Adrenal gland (tissue), 12 donors: ENCODE measurements around the gene ZNF236. TPM values are rescaled to one million over a fixed set of nuclear protein-coding genes. Genes with fewer than 3 reads are reported as not detected.

Source experiments
- DNase-seq, 7 donors: peaks; one replicate each; pipeline ENCODE4 v3.0.0-alpha.2; 2019 to 2020
- H3K27ac ChIP-seq, 5 donors: fragments of 200-600 bp; sonication (generic) in 4 of 5; 1 replicate in 3 of 5; 2 replicates in 2 of 5; pipeline versions ENCODE4 v1.5.1 to v1.8.0; 2016 to 2020; ENCODE audit warnings: mild to moderate bottlenecking in 1 of 5
- H3K27me3 ChIP-seq: fragments of 200-600 bp; 2 replicates; pipeline ENCODE4 v1.8.0; 2021
- H3K36me3 ChIP-seq, 2 donors: fragments of 200-600 bp; replicated peaks in 1 of 2; 1 replicate in 1 of 2; 2 replicates in 1 of 2; pipeline versions ENCODE4 v1.5.1 to v1.8.0; 2018 to 2022
- H3K4me1 ChIP-seq, 2 donors: fragments of 200-600 bp; replicated peaks in 1 of 2; 1 replicate in 1 of 2; 2 replicates in 1 of 2; pipeline versions ENCODE4 v1.5.1 to v1.8.0; 2018 to 2021
- H3K4me3 ChIP-seq, 4 donors: fragments of 200-600 bp; sonication (generic) in 3 of 4; one replicate each; pipeline ENCODE4 v1.5.1; 2016 to 2018
- H3K9me3 ChIP-seq, 3 donors: fragments of 200-600 bp; sonication (generic) in 1 of 3; replicated peaks in 1 of 3; 1 replicate in 2 of 3; 2 replicates in 1 of 3; pipeline versions ENCODE4 v1.5.1 to v1.8.0; 2016 to 2021
- POLR2A ChIP-seq, 2 donors: fragments of 450-650 bp; IDR thresholded peaks; one replicate each; pipeline ENCODE4 v1.6.1; 2017; ENCODE audit warnings: antibody characterized with exemption in 2 of 2, mild to moderate bottlenecking in 2 of 2, moderate library complexity in 1 of 2
- WGBS, 4 donors: extraction: QIAGEN DNeasy Blood & Tissue Kit in 2 of 4; methylation state at CpG; one replicate each; pipeline versions ENCODE4 v1.1.5 to v1.1.7; 2013 to 2017; 5-methylcytosine and 5-hydroxymethylcytosine counted together
- intact Hi-C, 2 donors: fragments of 100-400 bp; cut with DNase I; formaldehyde crosslinking; loops; one replicate each; pipeline versions ENCODE4 v1.14.1 to v1.15.0; 2022 to 2023
- polyA plus RNA-seq, 3 donors: library from polyadenylated mRNA; stranded (reverse); fragments of 200-250 nt in 2 of 3; fragments of 350-450 nt in 1 of 3; fragmentation: Illumina TruSeq in 1 of 3; extraction: RNeasy Lipid Tissue Mini Kit (QIAGEN cat#74804) in 1 of 3; gene quantifications; one replicate each; pipeline ENCODE4 v1.2.3, GENCODE V29; 2013 to 2014
- total RNA-seq, 9 donors: library from RNA; depleted of rRNA in 4 of 9; stranded (reverse); fragments of >200 nt in 4 of 9; fragments of 120-200 nt in 1 of 9; fragmentation: NEBNext Ultra II Directional in 1 of 9; extraction: Animal tissue kit (Norgen Biotek cat#: 25700) in 1 of 9; gene quantifications; one replicate each; pipeline versions ENCODE4 v1.1.0 to v1.2.4, GENCODE V29; 2013 to 2023
- TF ChIP-seq, protein P1 (sequence below), 6 experiments: fragments of 450-650 bp in 4 of 6; fragments of 200-600 bp in 2 of 6; sonication (generic) in 1 of 6; IDR thresholded peaks; 1 replicate in 5 of 6; 2 replicates in 1 of 6; pipeline versions ENCODE4 v1.5.1 to v1.8.0; 2016 to 2021; ENCODE audit warnings: antibody characterized with exemption in 6 of 6, mild to moderate bottlenecking in 2 of 6, moderate library complexity in 1 of 6
- donor health status: healthy with polysubstance abuse.
- donor health status: Bipolar disorder and iron deficiency.
- donor health status: DM: yes; HTN: yes; CAD: no.
- donor health status: DM: no; HTN: no; CAD: no.
- donor health status: DM: no; HTN: no; CAD: no.
- donor health status: DM: yes; HTN: yes; CAD: no.

The ZNF236 gene
- total and polyA plus RNA-seq, 12 donors = 2.7 to 35.2 (median 8.1) TPM

DNA sequence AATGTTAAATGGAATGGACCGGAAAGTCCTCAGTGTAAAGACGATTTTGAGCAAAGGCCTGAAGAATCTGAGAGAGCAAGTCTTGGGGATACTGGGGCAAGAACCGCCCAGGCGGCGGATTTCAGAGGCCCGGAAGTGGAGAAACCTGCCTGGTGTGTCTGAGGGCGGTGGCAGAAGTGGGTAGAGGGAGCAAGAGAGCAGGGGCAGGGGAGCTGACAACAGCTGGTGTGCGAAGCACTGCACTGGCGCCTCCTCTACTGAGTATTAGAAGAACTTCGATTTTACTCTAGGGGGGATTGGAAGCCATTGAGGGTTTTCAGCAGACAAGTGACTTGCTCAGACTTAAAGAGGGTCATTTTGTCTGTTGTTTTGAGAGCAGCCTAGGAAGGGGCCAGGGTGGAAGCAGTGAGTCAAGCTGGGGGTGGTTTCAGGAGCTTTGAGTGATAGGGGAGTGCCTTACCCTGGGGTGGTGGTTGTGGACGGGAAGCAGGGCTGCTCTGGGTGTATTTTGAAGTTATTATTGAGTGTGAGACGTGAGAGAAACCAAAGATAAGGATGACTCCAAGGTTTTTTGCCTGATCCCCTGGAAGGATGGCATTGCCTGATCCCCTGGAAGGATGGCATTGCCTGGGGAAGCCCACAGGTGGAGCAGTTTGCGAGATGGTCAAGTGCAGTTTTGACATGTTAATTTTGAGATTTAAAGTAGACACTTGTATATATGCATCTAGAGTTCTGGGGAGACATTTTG lies 52.5 kb downstream of the ZNF236 start:
- no peak for DNase-seq
- no peak overlapping the region for H3K27ac ChIP-seq
- H3K27me3 ChIP-seq = no peaks in the 10 kb centered on the region
- H3K36me3 ChIP-seq = peaks cover 0 to 2% of the 10 kb centered on the region in 2 donors
- H3K9me3 ChIP-seq = no peaks in the 10 kb centered on the region
- H3K4me3 ChIP-seq = no peak overlapping the region
- TF ChIP-seq, protein P1, sequence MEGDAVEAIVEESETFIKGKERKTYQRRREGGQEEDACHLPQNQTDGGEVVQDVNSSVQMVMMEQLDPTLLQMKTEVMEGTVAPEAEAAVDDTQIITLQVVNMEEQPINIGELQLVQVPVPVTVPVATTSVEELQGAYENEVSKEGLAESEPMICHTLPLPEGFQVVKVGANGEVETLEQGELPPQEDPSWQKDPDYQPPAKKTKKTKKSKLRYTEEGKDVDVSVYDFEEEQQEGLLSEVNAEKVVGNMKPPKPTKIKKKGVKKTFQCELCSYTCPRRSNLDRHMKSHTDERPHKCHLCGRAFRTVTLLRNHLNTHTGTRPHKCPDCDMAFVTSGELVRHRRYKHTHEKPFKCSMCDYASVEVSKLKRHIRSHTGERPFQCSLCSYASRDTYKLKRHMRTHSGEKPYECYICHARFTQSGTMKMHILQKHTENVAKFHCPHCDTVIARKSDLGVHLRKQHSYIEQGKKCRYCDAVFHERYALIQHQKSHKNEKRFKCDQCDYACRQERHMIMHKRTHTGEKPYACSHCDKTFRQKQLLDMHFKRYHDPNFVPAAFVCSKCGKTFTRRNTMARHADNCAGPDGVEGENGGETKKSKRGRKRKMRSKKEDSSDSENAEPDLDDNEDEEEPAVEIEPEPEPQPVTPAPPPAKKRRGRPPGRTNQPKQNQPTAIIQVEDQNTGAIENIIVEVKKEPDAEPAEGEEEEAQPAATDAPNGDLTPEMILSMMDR (IDR thresholded peaks at IDR 0.05) = no peak
- no peak for TF ChIP-seq POLR2A (IDR thresholded peaks at IDR 0.05)
- H3K4me1 ChIP-seq = no peaks in the 10 kb centered on the region
- WGBS, 4 donors = 88 to 91% (median 89%) methylated on average over 13 of the region's 13 CpGs
- intact Hi-C loops = loop anchor here (10.0 kb wide), 1 partner anchor 70 kb away; no protein-coding TSS in a partner anchor

DNA sequence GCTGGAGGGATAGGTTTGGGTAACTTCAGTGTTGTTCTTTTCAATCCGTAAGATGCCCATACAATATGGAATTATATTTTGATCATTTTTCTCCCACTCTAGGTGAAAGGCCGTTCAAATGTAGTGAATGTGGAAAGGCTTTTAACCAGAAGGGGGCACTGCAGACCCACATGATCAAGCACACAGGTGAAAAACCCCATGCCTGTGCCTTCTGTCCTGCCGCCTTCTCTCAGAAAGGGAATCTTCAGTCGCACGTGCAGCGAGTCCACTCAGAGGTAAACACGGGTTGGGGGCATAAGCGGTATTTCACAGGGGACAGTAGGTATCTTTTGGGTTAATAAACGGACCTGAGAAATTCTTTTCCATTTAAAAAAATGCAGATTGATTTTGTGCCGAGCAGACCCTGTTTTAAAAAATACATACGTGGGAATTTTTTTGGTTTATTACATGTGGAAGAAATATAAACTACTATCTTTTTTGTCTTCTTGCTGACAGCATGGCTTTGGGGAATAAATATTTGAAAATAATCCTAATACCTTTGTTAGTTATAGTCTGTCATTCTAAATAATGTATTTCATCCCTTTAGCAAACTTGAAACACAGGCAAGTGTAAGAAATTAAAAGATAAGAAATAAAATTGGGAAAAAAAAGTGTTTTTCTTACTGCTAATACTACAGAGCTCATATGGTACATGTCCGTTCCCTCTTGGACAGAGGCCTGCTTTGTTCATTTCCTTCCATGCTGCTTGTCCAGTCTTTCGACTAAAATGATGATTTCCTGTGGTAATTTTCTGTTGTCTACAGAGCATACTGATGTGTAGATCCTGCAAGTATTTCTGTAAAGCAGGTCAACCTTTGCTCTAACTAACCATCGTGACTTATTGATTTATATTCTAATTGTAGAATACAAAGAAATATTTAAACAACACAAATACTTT lies 53.3 kb downstream of the ZNF236 start:
- H3K4me3 ChIP-seq = no peak overlapping the region
- no peaks in the 10 kb centered on the region for H3K9me3 ChIP-seq
- TF ChIP-seq POLR2A (IDR thresholded peaks at IDR 0.05) = no peak
- TF ChIP-seq, protein P1 (IDR thresholded peaks at IDR 0.05) = peak; percentile 23 to 60 (median 42)
- H3K27me3 ChIP-seq = no peaks in the 10 kb centered on the region
- no peak overlapping the region for H3K27ac ChIP-seq
- DNase-seq = peak in 5 of 7 donors; percentile 29 to 73 (median 39)
- no peaks in the 10 kb centered on the region for H3K4me1 ChIP-seq
- WGBS, 4 donors = 69 to 73% (median 71%) methylated on average over 14 of the region's 14 CpGs
- intact Hi-C loops = loop anchor here (10.0 kb wide), 1 partner anchor 71 kb away; no protein-coding TSS in a partner anchor
- H3K36me3 ChIP-seq = peaks cover 0 to 10% of the 10 kb centered on the region in 2 donors

DNA sequence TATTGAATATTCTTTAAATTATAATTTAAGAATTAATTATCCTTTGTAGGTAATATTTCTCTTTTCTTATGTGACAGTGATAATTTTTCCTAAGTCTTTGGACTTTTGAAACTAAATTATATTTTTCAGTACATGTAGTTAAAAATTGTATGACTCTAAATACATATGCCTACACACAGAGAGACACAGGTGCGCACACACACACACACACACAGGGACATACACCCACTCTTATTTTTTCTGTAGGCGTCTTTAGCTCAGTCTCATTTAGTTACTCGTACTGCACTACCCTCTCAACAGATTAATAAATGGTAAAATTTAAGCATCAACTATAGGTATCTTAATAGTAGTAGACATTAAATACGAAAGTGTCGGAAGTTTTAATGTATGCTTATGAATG lies 56.1 kb downstream of the ZNF236 start:
- no peak for DNase-seq
- H3K27ac ChIP-seq = no peak overlapping the region
- no peaks in the 10 kb centered on the region for H3K27me3 ChIP-seq
- WGBS, 4 donors = 78 to 88% (median 85%) methylated on average over 5 of the region's 5 CpGs
- intact Hi-C loops = loop anchor here (10.0 kb wide), 1 partner anchor 74 kb away; no protein-coding TSS in a partner anchor
- no peak overlapping the region for H3K4me3 ChIP-seq
- no peaks in the 10 kb centered on the region for H3K4me1 ChIP-seq
- no peak for TF ChIP-seq POLR2A (IDR thresholded peaks at IDR 0.05)
- TF ChIP-seq, protein P1 (IDR thresholded peaks at IDR 0.05) = no peak
- peaks cover 0 to 33% of the 10 kb centered on the region in 2 donors for H3K36me3 ChIP-seq
- no peaks in the 10 kb centered on the region for H3K9me3 ChIP-seq

DNA sequence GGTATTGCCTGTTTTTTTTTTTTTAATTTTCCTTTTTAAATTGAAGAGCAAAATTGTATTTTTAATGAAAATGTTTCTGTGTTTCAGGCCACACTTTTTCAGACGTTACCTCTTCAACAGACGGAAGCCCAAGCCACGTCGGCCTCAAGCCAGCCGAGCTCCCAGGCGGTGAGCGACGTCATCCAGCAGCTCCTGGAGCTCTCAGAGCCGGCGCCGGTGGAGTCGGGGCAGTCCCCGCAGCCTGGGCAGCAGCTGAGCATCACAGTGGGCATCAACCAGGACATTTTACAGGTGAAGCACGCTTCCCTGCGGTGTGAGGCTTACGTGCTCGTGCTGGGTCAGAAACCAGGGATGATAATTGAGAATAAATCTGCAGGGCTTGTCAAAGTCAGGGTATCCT lies 57.7 kb downstream of the ZNF236 start:
- Histone ChIP-seq H3K27me3 (no peaks in the 10 kb centered on the region), H3K27ac (no peak overlapping the region), H3K9me3 (no peaks in the 10 kb centered on the region), H3K4me1 (no peaks in the 10 kb centered on the region), H3K36me3 (peaks cover 0 to 33% of the 10 kb centered on the region in 2 donors), H3K4me3 (no peak overlapping the region)
- intact Hi-C loops = no loop called here
- TF ChIP-seq POLR2A (IDR thresholded peaks at IDR 0.05) = no peak
- TF ChIP-seq, protein P1 (IDR thresholded peaks at IDR 0.05) = no peak
- no peak for DNase-seq
- 94 to 97% (median 97%) methylated on average over 16 to 17 of the region's 17 CpGs for WGBS, 4 donors
